ENCODE data around the gene PNLIPRP3.

Gene PNLIPRP3

GRCh38 chr10:116464257-116464656, 36.6 kb downstream of the PNLIPRP3 start:
- FAIRE-seq (no peak), DNase-seq (ENCODE audit: insufficient read length, low spot score) (no peak)
- TF ChIP-seq CTCF (IDR thresholded peaks at IDR 0.05; ENCODE audit: insufficient read depth, missing control alignments), result no peak

GRCh38 chr10:116465546-116465945, 37.9 kb downstream of the PNLIPRP3 start:
- FAIRE-seq (no peak), DNase-seq (ENCODE audit: insufficient read length, low spot score) (no peak)
- no peak for TF ChIP-seq CTCF (IDR thresholded peaks at IDR 0.05; ENCODE audit: insufficient read depth, missing control alignments)

GRCh38 chr10:116466715-116467422, 39.2 kb downstream of the PNLIPRP3 start:
- TF ChIP-seq CTCF (IDR thresholded peaks at IDR 0.05; ENCODE audit: insufficient read depth, missing control alignments), result no peak
- FAIRE-seq, result no peak
- no peak for DNase-seq (ENCODE audit: insufficient read length, low spot score)

GRCh38 chr10:116469437-116469836, 41.8 kb downstream of the PNLIPRP3 start:
- no peak for FAIRE-seq
- DNase-seq (ENCODE audit: insufficient read length, low spot score), result no peak
- no peak for TF ChIP-seq CTCF (IDR thresholded peaks at IDR 0.05; ENCODE audit: insufficient read depth, missing control alignments)

GRCh38 chr10:116470071-116470470, 42.4 kb downstream of the PNLIPRP3 start:
- FAIRE-seq, result no peak
- no peak for DNase-seq (ENCODE audit: insufficient read length, low spot score)
- TF ChIP-seq CTCF (IDR thresholded peaks at IDR 0.05; ENCODE audit: insufficient read depth, missing control alignments), result no peak

- FAIRE-seq (no peak), DNase-seq (ENCODE audit: insufficient read length, low spot score) (no peak)
- peak; percentile 23 for TF ChIP-seq CTCF (IDR thresholded peaks at IDR 0.05; ENCODE audit: insufficient read depth, missing control alignments)
These were observed 43.2 kb downstream of the PNLIPRP3 start for GRCh38 chr10:116470768-116471415.

- no peak for TF ChIP-seq CTCF (IDR thresholded peaks at IDR 0.05; ENCODE audit: insufficient read depth, missing control alignments)
- FAIRE-seq (no peak), DNase-seq (ENCODE audit: insufficient read length, low spot score) (no peak)
These were observed 45.2 kb downstream of the PNLIPRP3 start for GRCh38 chr10:116472891-116473290.
